NCI-H1092 (cell line): Measurements from ENCODE around the gene LMO3.

Source experiments
- DNase-seq: peaks from one replicate; lab custom pipeline; 2025; lab: John Stamatoyannopoulos, UW

Gene LMO3

DNA sequence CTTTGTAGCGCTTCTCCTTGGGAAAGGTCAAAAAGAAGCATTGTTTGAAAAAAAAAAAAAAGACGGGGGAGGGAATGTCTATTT, at the start of gene LMO3:
LMO3 (minus strand) TSS at position 46 of the 84 bp plus-strand sequence. CDS start 5,302 bp downstream, outside the sequence.
- DNase-seq, result no peak

DNA sequence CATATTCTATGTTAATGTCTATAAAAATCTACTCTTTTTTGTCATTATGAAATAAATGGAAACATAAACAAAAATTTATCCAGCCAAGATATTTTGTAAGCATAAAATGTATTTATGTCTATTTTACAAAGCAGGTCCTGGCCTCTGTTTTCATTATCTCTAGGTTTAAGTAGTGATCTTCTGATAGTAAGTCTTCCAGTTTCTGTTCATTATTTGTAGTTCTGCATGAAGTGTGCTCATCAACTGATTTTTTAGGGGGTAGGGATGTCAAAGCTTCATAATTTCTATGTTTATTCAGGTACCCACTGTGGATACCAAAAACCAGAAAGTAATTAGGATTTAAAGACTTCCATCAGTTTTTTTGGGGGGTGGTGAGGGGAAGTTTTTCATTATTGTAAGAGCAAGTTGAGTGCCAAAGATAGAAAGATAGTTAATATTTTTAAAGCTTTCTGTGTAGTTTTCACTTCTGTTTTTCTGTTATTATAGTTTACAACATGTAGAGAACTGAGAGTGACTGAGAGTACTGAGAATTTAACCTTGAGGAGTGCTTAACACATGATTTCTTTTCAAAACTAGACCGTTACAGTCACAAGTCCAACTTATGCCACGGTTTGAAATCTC, 30.6 kb upstream of the LMO3 start:
- DNase-seq, result no peak

DNA sequence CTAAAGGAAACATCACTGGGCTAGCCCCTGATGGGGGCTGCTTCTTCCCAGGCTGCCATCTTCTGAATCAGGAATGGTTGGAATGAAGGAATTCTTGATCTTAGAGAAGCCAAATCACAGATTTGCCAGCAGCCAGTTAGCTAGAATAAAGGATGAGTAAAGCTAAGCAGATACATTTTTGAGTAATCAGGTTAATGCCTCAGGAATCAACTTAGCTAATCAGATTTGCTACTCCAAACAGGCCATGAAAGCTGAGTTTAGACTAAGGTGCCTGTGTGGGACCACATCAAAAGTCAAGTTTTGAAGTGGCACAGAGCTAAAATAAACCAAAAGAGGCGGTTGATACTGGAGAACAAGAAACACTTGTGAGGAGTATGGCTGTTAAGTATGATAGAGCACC, 28.8 kb upstream of the LMO3 start:
- no peak for DNase-seq

DNA sequence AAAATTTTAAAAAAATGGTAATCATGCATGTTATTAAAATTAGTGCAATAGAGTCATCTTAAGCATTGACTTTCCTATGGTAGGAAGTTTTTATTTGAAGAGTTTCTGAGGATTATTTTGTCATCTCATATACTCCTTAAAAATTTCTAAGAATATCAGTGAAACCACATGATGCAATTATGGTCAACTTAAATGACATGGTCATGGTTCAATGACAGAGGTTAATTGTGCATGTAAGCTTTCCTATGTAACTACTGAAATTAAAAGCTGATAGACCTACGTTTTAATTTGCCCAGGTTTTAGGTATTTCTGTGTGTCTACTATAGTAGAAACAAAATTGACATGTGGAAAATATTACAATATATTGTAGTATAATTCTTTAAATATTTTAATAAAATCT, 21.0 kb upstream of the LMO3 start:
- no peak for DNase-seq

DNA sequence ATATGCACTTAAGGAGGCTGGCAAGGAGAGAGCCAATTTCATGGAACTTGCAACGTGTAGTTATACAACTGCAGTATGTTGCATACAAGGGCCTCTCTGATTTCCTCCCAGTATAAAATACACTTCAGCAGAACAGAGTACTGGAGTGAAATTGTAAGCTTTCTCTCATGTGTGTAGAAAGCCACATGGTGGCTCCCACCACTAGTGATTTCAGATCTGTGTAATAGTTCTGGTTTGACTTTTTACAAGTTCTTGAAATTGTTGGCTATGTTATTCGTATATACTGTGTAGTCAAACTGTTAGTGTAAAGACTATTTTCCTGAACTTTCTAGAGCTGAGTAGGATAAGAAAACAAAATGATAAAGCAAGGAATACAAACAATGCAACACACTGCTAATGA, 16.4 kb upstream of the LMO3 start:
- no peak for DNase-seq

DNA sequence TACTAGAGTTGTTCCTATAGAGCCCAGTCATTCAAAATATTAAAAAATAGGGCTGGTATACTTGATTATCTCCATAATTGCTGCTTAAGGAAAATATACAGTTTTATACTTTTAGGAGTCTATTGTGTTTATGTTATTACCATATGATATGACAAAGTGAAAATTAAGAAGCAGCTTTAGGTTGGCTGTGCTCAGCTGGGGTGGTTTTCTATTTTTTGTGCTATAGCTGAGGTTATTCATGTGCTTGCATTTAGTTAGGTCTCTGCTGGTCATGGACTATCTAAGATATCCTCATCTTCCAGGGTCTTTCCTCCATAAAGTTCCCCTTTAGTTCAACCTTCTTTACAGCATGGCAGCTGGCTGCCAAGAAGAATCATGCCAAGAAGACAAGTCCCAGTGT, 13.6 kb upstream of the LMO3 start:
- no peak for DNase-seq

DNA sequence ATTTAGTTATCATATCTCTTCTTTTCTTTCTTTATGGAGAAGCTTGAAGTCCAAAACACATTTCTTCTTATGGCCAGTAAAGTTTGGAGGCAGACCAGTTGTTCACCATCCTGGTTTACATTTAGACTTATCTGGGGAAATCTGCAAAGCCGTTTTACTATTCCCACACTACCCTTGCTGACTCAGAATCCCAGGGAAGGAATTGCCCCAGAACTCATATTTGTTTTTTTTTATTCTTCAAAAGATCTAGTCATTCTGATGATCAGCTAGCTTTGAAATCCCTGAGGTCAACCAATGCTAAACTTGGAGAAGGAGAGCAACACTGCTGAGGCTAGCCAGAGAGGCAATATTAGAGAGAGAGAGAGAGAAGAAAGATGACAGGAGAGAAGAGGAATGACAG, 12.3 kb upstream of the LMO3 start:
- DNase-seq, result no peak

DNA sequence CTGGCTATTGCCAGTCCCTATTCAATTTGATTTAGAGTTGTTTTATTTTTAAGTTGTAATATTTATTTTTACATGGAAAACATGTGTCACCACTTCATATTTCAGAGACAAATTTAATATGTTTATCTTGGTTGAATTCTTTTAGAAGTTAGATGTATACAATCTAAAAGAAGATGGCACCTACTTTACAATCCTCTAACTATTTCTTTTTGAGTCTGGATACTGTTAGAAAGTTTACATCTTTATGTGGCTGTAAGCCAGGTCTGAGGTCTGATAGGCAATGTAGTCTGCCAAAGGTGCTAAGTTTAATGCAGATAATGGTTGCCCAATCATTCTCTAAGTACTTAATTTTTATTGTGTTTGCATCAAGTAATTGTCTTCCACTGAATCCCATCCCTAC, 7.2 kb upstream of the LMO3 start:
- DNase-seq, result no peak

DNA sequence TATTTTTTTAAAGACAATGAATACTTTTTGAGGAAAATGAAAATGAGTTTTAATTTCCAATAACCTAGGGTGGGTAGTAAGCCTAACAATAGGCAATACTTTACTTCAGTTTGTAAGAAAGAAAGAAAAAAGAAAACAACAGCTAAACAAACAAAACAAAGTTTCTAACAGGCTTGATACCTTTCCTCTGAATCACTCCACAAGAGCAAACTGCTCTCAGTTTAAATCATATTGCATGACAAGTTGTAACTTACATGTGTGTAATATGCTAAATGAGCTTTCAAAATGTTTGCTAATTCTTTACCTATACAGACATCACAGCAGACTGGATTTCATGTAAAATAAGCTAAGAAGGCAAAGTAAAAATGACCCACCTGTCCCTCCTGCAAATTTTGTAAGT, 6.7 kb upstream of the LMO3 start:
- no peak for DNase-seq

DNA sequence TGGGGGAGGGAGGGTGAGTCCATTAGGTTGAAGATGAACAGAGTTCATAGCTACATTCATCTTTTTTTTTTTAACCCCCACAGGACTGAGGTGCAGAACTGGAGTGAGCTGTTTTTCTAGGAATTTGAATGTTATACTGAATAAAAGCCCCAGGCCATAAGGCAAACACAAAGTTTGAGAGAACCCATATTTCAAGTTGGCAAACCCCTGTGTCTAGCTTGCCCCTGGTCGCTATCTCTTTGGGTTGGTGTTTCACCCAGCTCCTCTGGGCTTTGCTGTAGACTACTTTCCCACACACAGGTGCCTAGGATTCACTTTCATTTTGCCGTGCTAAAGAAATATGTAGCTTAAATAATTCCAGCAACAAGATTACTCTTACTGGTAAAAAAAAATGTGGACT, 5.2 kb upstream of the LMO3 start:
- DNase-seq, result no peak

DNA sequence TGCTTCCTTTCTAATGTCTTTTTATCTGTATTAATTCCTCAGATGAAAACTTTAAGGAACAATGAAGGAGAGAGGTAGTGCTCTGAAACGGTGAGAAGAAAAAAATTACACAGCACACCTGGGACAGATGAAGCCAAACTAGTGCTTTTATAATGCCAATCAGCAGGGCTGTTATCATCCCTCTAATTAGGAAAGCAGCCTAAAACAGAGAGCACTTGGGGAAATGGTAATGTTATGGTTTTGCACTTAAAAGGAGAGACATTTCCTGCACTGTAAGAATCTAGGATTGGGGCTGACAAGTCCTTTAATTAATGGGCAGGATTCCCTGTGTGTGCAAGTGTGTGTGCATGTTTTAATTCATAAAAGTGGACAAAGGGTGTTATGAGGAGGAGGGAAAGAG, 4.8 kb upstream of the LMO3 start:
- DNase-seq, result no peak

DNA sequence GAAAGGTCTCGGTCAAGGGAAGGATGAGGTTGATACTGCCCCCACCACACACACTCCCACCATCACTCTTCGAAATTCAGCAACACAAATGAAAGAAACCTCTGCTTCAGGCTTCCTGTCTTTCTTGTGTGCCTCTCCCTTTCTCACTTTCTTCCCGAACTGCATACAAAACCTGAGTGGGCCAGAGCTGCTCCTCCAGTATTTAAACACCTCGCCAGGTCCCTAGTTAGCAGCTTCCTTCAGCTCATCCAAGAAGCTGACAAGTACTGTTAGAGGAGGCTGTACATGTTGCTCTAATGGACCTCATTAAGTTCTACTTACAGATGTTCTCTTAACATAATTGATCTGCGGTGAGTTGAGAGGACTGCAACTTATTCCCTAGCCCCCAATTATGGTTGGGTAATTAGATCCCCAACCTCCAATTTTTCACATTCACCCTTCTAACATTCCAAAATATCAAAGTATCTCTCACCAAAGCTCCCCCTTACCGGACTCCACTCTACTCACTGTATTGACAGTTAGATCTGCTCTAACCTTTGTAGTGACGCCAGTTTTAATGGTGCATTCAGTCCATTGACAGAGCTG, 4.1 kb upstream of the LMO3 start:
- DNase-seq, result no peak

DNA sequence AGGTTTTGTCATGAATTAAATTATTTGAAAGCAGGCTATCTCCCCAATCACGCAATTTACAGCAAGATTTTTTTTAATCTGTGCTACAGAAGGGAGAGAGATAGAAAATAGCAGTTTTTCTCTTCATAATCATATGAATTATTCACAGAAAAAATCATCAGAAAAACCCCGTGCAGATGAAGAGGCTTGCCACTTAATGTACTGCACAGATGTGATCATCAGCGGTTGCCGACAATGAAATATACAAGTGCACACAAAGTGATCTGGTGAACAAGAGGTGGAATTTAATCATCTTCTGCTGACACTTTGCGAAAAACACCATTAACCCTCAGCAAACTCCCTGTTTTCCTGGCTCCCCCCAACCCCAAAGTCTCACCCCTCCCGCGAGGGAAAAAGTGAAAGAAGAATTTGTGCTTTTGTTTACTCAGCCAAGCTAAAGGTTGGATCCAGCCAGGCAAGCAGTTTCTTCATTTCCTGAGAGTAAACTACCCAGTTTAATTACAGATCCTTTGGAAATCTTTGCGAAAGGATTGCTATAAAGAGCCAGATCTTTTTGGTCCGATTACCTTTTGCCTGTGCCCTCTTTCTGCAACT, 3.1 kb upstream of the LMO3 start:
- no peak for DNase-seq

DNA sequence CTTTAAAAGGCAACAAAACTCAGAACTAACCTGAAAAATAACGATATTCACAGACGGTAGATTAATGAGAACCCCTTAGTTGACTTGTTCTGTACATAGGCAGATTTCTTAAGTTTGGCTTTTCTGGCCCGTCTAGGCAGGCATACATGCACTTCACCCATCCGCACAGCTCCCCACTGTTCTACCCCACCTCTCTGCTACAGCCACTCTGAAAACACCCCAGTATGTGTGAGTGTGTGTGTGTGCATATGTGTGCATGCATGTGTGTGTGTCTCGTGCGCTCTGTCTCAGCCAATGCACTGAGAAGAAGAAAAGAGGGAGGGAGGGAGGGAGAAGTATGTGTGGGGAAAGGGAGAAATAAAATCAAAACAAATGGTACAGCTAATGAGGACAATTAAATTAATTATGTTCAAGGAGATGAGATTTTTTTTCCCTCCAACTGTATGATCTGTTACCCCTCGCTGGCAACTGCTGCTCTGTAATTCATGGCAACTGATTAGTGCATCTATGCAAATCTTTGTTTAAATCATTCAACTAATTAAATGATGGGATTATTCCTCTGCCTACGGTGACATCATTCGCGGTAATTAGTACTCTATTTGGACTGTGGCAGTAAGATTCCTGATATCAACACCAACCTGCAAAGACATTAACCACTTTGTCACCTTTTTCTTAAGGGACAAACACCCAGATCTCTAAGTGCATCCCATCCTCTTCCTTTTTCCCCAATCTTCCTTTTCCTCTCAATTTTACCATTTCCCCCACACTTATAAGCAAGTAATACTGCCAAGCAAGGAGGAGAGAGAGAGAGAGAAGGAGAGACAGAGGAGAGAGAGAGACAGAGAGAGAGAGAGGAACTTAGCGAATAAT, 2.2 kb upstream of the LMO3 start:
- DNase-seq, result no peak

DNA sequence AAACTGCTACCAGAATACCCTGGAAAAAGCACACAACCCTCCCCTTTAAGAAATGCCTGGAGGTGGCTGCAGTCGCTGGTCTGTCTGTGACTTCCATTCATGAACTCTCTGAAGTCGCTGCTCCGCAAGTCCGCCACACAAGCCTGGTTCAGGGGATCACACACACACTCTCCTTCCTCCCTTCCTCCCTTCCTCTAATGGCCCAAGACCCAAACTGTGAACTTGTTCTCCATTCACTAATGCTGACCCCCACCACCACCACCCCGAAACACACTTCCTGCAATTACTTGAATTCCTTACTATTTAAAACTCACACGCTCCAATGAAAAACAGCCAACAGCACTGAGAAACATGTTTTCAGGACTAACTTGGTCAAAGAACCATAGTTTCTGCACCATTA, 1.0 kb upstream of the LMO3 start:
- no peak for DNase-seq

DNA sequence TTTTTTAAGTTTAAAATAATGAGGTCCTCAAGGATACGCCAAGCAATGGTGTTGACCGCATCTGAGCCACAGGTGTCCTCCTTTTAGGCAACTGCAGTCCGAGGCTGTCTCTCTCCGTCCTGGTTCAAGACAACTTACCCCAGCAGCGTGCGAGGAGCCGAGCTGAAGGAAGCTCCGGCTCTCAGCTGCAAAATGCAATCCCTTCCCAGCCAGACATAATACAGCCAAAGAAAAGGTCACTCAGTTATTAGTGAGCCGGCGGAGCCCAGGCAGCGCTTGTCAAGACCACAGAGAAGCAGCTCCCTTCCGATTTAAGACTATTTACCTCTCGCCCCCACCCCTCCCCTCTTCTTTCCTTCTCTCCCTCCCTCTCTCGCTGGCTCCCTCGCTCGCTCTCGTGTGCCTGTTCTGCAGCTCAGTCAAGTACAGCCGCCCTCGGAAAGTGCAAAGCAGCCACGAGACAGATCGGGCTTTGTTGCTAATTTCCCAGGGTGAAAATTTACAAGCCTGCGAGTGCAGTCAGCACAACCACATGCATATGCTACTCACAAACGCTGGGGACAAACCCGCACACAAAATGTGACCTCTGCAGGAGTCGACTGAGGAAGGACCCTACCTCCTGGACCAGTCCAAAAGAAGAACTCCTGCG, 363 bp upstream of the LMO3 start:
- DNase-seq, result peak; percentile 62

DNA sequence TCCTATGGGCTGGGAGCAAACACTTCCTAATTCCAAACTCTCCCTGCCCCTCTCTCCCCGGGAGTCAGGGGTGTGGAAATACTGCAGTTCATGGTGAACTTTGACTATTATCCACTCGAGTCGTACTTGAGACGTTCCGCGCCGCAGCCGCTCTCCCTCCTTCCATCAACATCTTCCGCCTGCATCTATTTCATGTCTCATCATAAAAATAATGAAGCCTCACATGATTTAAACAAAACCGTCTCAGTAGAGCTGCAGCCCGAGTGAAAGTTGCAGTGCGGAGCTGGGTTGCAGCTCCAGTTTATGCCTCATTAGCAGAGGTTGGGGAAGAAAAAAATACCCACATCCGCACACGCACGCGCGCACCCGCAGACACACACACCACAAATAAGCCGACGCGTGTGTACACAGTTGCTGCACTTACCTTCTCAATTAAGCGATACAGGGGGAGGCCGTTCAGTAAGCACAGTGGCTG, 283 bp downstream of the LMO3 start:
- DNase-seq, result peak; percentile 53

DNA sequence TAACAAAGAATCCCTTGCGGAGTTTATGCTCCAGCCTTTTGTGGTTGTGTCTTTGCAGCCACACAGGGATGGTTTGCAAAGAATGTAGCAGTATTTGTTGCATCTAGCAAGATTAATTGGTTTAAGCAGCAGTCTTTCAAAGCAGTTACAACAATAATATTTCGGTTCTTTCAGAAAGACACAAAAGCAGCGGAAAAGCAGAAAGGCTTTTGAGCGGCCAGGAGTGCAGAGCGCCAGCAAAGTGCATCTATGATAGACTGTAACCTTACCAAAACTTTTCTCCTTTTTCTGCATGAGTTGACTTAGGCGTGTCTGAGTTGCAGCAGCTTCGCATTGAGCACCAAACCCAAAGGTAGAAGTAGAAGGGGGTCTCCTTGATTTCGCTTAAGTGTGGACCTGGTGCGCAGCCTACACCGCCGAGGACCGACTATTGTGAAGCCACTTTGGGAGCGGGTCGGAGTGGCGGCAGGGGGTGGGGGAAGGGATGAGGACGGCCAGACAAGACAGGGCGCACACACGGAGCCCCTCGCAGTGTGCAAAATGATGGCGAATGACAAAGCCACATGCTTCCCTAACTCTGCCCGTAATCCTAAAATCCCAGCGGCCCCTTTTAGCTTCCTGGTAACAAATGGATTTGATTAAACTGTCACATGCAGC, 1.2 kb downstream of the LMO3 start:
- peak; percentile 35 for DNase-seq

DNA sequence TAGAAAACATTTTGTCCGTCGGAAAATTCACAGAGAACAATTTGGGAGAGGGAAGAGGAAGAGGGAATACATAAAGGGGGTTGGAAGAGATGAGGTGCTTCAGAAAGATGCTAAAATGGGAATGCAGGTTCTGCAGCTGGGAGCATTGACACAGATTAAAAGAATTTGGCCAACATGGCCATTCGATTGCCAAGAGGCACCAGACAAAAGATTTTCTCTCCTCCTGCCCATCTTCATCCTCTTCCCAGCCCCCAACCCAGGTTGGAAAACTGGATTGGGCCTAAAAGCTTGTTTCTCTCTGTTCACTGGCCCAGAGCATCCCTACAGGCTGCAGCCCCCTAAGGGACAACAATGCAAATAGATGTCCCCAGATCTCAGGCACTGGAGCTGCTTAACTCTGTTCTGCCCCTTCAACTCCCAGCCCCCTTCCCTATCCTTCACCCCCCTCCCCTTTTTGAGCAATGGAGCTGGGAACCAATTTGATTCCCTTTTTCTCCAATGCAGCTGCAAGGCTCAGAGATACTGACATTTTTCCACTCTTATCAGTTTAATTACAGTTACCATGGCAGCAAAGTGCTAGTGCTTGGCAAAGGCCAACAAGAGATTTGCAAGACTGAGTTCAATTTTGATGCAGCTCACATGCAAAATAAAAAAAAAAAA, 1.9 kb downstream of the LMO3 start:
- peak; percentile 72 for DNase-seq

DNA sequence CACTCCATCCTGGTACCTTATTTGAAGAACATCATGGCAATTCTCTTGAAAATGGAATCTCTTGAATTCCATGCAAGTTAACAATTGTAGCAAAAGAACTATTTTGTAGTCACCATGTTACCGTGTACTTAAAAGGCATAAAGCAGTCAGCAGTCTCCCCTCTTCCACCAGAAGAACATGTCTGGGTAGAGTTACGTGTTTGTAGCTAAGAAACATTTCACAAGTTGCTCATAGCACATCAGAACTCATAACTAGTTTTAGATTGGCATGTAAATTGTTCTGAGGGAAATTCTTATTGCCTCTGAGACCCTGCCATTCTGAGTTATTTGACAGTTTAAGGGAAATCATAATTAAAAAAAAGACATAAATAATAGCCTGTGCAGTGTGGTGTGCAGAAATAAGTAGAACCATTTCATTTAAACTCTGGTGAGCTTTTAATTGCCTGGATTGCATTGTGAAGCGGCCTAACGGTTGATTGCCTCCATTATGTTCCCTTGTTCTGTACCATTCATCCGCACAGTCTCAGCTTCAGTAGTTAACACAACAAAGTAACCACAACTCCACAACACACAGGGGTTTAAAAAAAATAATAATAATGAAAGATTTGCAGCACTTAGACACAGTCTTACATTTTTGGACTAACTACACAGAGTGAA, 2.6 kb downstream of the LMO3 start:
- no peak for DNase-seq

DNA sequence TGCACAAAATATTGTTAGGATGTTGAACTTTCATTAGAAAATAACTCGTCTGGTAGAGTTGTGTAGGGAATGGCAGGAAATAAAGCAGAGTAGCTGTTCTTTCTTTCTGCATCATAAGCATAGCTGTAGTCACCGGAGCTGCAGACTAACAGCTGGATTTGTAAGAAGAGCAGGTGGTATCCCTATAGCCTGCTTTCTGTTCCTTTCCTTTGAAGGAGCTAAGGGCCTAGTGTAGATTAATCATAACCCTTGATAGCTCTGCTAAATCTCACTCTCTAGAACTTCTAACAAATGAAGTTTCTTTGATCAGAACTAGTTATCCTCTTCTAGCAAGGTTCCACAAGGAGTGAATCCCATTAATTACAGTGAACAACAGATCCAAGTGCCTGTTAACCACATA, 3.5 kb downstream of the LMO3 start:
- no peak for DNase-seq
